HG02870 (cell line): Measurements from ENCODE around the gene BBX.
"Not testable (repeated sequence)": the region's sequence is repeated elsewhere in the genome, so short reads cannot be mapped to it uniquely, and the experiment has no call there.

Experiments used
- ATAC-seq: cut with Tn5 transposase; IDR thresholded peaks from one replicate; pipeline ENCODE4 v1.9.1; 2021; ENCODE audit warnings: mild to moderate bottlenecking, moderate library complexity; ENCODE audit not compliant: unreplicated experiment

Gene BBX

GRCh38 chr3:107833722-107834416, 311.1 kb downstream of the BBX start:
- ATAC-seq = peak; percentile 74

- not testable (repeated sequence) for ATAC-seq
Measured at GRCh38 chr3:107835001-107835400, 312.2 kb downstream of the BBX start.

GRCh38 chr3:107837895-107838612, 315.3 kb downstream of the BBX start:
- no peak for ATAC-seq

GRCh38 chr3:107841831-107842230, 319.1 kb downstream of the BBX start:
- ATAC-seq = no peak

GRCh38 chr3:107842940-107843339, 320.2 kb downstream of the BBX start:
- no peak for ATAC-seq

GRCh38 chr3:107845380-107846278, 322.9 kb downstream of the BBX start:
- ATAC-seq = no peak

- ATAC-seq = no peak
Measured at GRCh38 chr3:107846279-107846852, 323.6 kb downstream of the BBX start.

GRCh38 chr3:107847791-107848190, 325.0 kb downstream of the BBX start:
- ATAC-seq = no peak

GRCh38 chr3:107848351-107848915, 325.7 kb downstream of the BBX start:
- no peak for ATAC-seq

GRCh38 chr3:107850681-107851080, 327.9 kb downstream of the BBX start:
- ATAC-seq = peak; percentile 86

GRCh38 chr3:107853821-107854220, 331.1 kb downstream of the BBX start:
- ATAC-seq = no peak

- ATAC-seq = no peak
Measured at GRCh38 chr3:107854733-107855132, 332.0 kb downstream of the BBX start.

GRCh38 chr3:107855710-107856109, 332.9 kb downstream of the BBX start:
- ATAC-seq = peak; percentile 89

GRCh38 chr3:107857854-107858253, 335.1 kb downstream of the BBX start:
- no peak for ATAC-seq

- no peak for ATAC-seq
Measured at GRCh38 chr3:107858876-107859275, 336.1 kb downstream of the BBX start.
